K562 (cell line): ENCODE data around the gene PRKG1. TPM values are rescaled to one million over a fixed set of nuclear protein-coding genes. Genes with fewer than 3 reads are reported as not detected.

Experiments used
- ATAC-seq: fragments of 200-7000 bp; cut with Tn5 transposase; 3 replicates; pipeline ENCODE4 v1.9.1; 2020; ENCODE audit warnings: moderate library complexity
- BruUV-seq: library from RNA; stranded (reverse); fragments of 400-500 nt; replicated peaks from 2 replicates; lab custom pipeline; 2021; lab: Mats Ljungman, UMichigan
- CTCF ChIA-PET: fragments of 300-600 bp; formaldehyde crosslinking; extraction: SDS; loops from one replicate; lab custom pipeline; 2021; ENCODE audit warnings: low intra/inter-chr PET ratio; lab: Yijun Ruan, JAX
- POLR2A ChIA-PET: fragments of 300-600, 350-650 bp; sonication (Branson Sonifier 250); formaldehyde crosslinking; extraction: SDS; loops from one replicate; lab custom pipeline; 2021; ENCODE audit warnings: antibody characterized with exemption, inconsistent platforms; lab: Yijun Ruan, JAX
- DNase-seq, 4 experiments: peaks; one replicate each; pipeline versions ENCODE4 v3.0.0 to v3.0.0-alpha.2; 2011 to 2018; ENCODE audit warnings: low spot score in 3 of 4, mixed read lengths in 3 of 4; ENCODE audit errors: extremely low read depth in 1 of 4
- FAIRE-seq: peaks from 2 replicates; lab custom pipeline; 2011; peaks lifted over from hg19 to GRCh38; lab: Jason Lieb, UNC
- H2AFZ ChIP-seq: 2 replicates; pipeline ENCODE4 v1.6.0; 2011; ENCODE audit warnings: low read depth, low read length, control low read depth, inconsistent platforms
- H3K27ac ChIP-seq: fragments of 200-600 bp; 3 replicates; pipeline ENCODE4 v1.8.0; 2011; ENCODE audit warnings: low read depth, mild to moderate bottlenecking, control low read depth, inconsistent platforms, low read length, moderate library complexity, mixed read lengths; ENCODE audit errors: extremely low read depth
- H3K27me3 ChIP-seq, 2 experiments: fragments of 300-600 bp in 1 of 2; 2 replicates in 1 of 2; 3 replicates in 1 of 2; pipeline versions ENCODE4 v1.6.0 to v1.8.0; 2011; ENCODE audit warnings: inconsistent platforms in 2 of 2, low read length in 2 of 2, mild to moderate bottlenecking in 1 of 2, mixed read lengths in 1 of 2, moderate library complexity in 1 of 2; ENCODE audit not compliant: control insufficient read depth in 2 of 2, insufficient read depth in 2 of 2
- H3K36me3 ChIP-seq: fragments of 300-600 bp; 3 replicates; pipeline ENCODE4 v1.8.0; 2011; ENCODE audit warnings: mild to moderate bottlenecking, low read length, inconsistent platforms; ENCODE audit not compliant: control insufficient read depth, insufficient read depth
- H3K4me1 ChIP-seq, 2 experiments: fragments of 200-600 bp in 1 of 2; replicated peaks in 1 of 2; 2 replicates in 1 of 2; 3 replicates in 1 of 2; pipeline versions ENCODE4 v1.5.1 to v1.8.0; 2011; ENCODE audit warnings: inconsistent platforms in 2 of 2, low read length in 2 of 2, mild to moderate bottlenecking in 1 of 2, mixed read lengths in 1 of 2, moderate library complexity in 1 of 2; ENCODE audit not compliant: control insufficient read depth in 2 of 2, insufficient read depth in 2 of 2
- H3K4me2 ChIP-seq: 2 replicates; pipeline ENCODE4 v1.6.1; 2011; ENCODE audit warnings: low read length, control low read depth, inconsistent platforms, mixed read lengths; ENCODE audit not compliant: insufficient read depth
- H3K4me3 ChIP-seq: fragments of 200-600 bp; sonication (generic), shearing (Covaris generic); 2 replicates; pipeline ENCODE4 v1.5.1; 2016; ENCODE audit warnings: control low read depth, inconsistent platforms
- H3K79me2 ChIP-seq: fragments of 200-600 bp; 3 replicates; pipeline ENCODE4 v1.8.0; 2011; ENCODE audit warnings: low read length, inconsistent platforms; ENCODE audit not compliant: control insufficient read depth, insufficient read depth
- H3K9ac ChIP-seq, 2 experiments: 2 replicates each; pipeline versions ENCODE4 v1.6.0 to v1.6.1; 2011; ENCODE audit warnings: low read depth in 2 of 2, low read length in 2 of 2, control low read depth in 1 of 2, inconsistent platforms in 1 of 2, mild to moderate bottlenecking in 1 of 2, mixed read lengths in 1 of 2; ENCODE audit not compliant: insufficient read depth in 1 of 2
- H3K9me1 ChIP-seq: one replicate; pipeline ENCODE4 v1.6.0; 2011; ENCODE audit warnings: inconsistent platforms, mild to moderate bottlenecking, low read length, moderate library complexity; ENCODE audit not compliant: control insufficient read depth, insufficient read depth
- H3K9me3 ChIP-seq: replicated peaks from 2 replicates; pipeline ENCODE4 v1.5.1; 2011; ENCODE audit warnings: low read depth, low read length, inconsistent platforms; ENCODE audit not compliant: control insufficient read depth, insufficient read depth
- H4K20me1 ChIP-seq: replicated peaks from 2 replicates; pipeline ENCODE4 v1.6.1; 2011; ENCODE audit warnings: low read length, inconsistent platforms, mixed read lengths; ENCODE audit not compliant: control insufficient read depth, insufficient read depth
- HDGF ChIP-seq: fragments of 450-650 bp; IDR thresholded peaks from 2 replicates; pipeline ENCODE4 v1.6.1; 2016
- MCM3 ChIP-seq: fragments of 450-650 bp; IDR thresholded peaks from 2 replicates; pipeline ENCODE4 v1.6.1; 2016
- PTBP1 ChIP-seq: fragments of 200-400 bp; formaldehyde crosslinking; IDR thresholded peaks from 2 replicates; pipeline ENCODE4 v1.6.1; 2017; ENCODE audit warnings: low read depth, low read length
- SMAD1 ChIP-seq: fragments of 150-350 bp; IDR thresholded peaks from 2 replicates; pipeline ENCODE4 v1.6.1; 2014; ENCODE audit warnings: low read length, low read depth; ENCODE audit not compliant: partially characterized antibody
- SMAD4 ChIP-seq: fragments of 250-450 bp; sonication (Bioruptor Pico); conservative IDR thresholded peaks from 2 replicates; pipeline ENCODE4 v1.8.0; 2021; ENCODE audit warnings: inconsistent platforms, mild to moderate bottlenecking, moderate library complexity
- SRF ChIP-seq, 2 experiments: fragments of 250-450, 450-650 bp in 1 of 2; sonication (Bioruptor Pico) in 1 of 2; sonication (generic) in 1 of 2; formaldehyde crosslinking; IDR thresholded peaks; 2 replicates each; pipeline versions ENCODE4 v1.5.0 to v1.5.1; 2020 to 2022; ENCODE audit warnings: mild to moderate bottlenecking in 1 of 2, missing genetic modification reagents in 1 of 2
- SRSF7 ChIP-seq: fragments of 200-400 bp; formaldehyde crosslinking; optimal IDR thresholded peaks from 2 replicates; pipeline ENCODE3; 2017; ENCODE audit warnings: mild to moderate bottlenecking, low read depth, low read length
- XRCC4 ChIP-seq: IDR thresholded peaks from one replicate; pipeline ENCODE4 v1.6.1; 2011; ENCODE audit not compliant: insufficient read depth, insufficient read length; ENCODE audit errors: extremely low read depth
- WGBS: fragments of 100-300 bp; shearing (Covaris generic); methylation state at CpG from one replicate; pipeline ENCODE4 v1.1.6; 2016; ENCODE audit warnings: low coverage, mixed read lengths; ENCODE audit not compliant: insufficient coverage; ENCODE audit errors: missing lambda C conversion rate; 5-methylcytosine and 5-hydroxymethylcytosine counted together
- in situ Hi-C: fragments of 300-500 bp; cut with MboI; formaldehyde crosslinking; loops from 4 replicates; pipeline ENCODE4 v1.15.0; 2018; ENCODE audit warnings: inconsistent platforms, mixed read lengths
- intact Hi-C: fragments of 100-400 bp; cut with micrococcal nuclease; formaldehyde crosslinking; loops from 2 replicates; pipeline ENCODE4 v1.14.2; 2022
- polyA plus RNA-seq, 8 experiments: library from polyadenylated mRNA; depleted of rRNA in 4 of 8; stranded (reverse) in 5 of 8; unstranded in 3 of 8; fragments of >200 nt; fragmentation: Nextera tagmentation in 2 of 8; fragmentation: Illumina TruSeq in 1 of 8; extraction: Ambion mirVana in 2 of 8; extraction: Trizol in 1 of 8; gene quantifications; 2 replicates each; pipeline versions ENCODE4 v1.2.1 to v1.2.3, GENCODE V29; 2011 to 2014; ENCODE audit warnings: inconsistent platforms in 1 of 8, missing spikeins in 1 of 8
- total RNA-seq, 7 experiments: library from RNA; depleted of rRNA in 6 of 7; stranded (reverse); fragments of >200 nt in 6 of 7; fragmentation: Illumina TruSeq in 2 of 7; extraction: Trizol in 2 of 7; gene quantifications; 2 replicates each; pipeline versions ENCODE4 v1.2.1 to v1.2.3, GENCODE V29; 2011 to 2021; ENCODE audit warnings: low replicate concordance in 1 of 7

The PRKG1 gene
- total and polyA plus RNA-seq, 9 of the 15 experiments (the other 6 are each of a cell fraction or from before 2014, with no cell fraction given), result 0.22 TPM; not detected in 8

- no peaks in the 10 kb centered on the region for H3K79me2 ChIP-seq
- no peaks in the 10 kb centered on the region for H3K27me3 ChIP-seq
- in situ Hi-C loops, result no loop called here
- no peak overlapping the region for H3K9ac ChIP-seq
- no peak overlapping the region for H2AFZ ChIP-seq
- H3K4me2 ChIP-seq, result no peak overlapping the region
- CTCF ChIA-PET, result no interaction called here
- intact Hi-C loops, result no loop called here
- no peak overlapping the region for H3K4me3 ChIP-seq
- no peaks in the 10 kb centered on the region for H3K9me1 ChIP-seq
- H4K20me1 ChIP-seq, result no peaks in the 10 kb centered on the region
- no peak for DNase-seq
- BruUV-seq, result no TSS peak
- TF ChIP-seq SRSF7, result no peak
- TF ChIP-seq HDGF, result no peak
- TF ChIP-seq MCM3, result no peak
- no peak for TF ChIP-seq PTBP1
- TF ChIP-seq SRF (CRISPR knock-in tag; IDR thresholded peaks at IDR 0.05), result no peak
- TF ChIP-seq SMAD4 (CRISPR knock-in tag), result no peak
- no peak for TF ChIP-seq SMAD1
- TF ChIP-seq XRCC4, result no peak
- WGBS, result 2% methylated on average over 2 of the region's 2 CpGs
- H3K36me3 ChIP-seq, result no peaks in the 10 kb centered on the region
- no peaks in the 10 kb centered on the region for H3K4me1 ChIP-seq
- POLR2A ChIA-PET, result no interaction called here
- no peak for ATAC-seq
- no peak for FAIRE-seq
- no peaks in the 10 kb centered on the region; the same call in 1 of the 2 replicates for H3K9me3 ChIP-seq
- H3K27ac ChIP-seq, result no peak overlapping the region
Observed at GRCh38 chr10:52284416-52285013, 1210.2 kb downstream of the PRKG1 start.
